LoVo (cell line): ENCODE data around the gene DDX49.
"Not testable (repeated sequence)": the region's sequence is repeated elsewhere in the genome, so short reads cannot be mapped to it uniquely, and the experiment has no call there.

Source experiments
- DNase-seq: peaks from one replicate; pipeline ENCODE4 v3.0.0-alpha.2; 2016; ENCODE audit warnings: low spot score

The DDX49 gene

GRCh38 chr19:18942692-18943091, 23.2 kb downstream of the DDX49 start:
- DNase-seq: no peak

GRCh38 chr19:18943465-18943864, 23.9 kb downstream of the DDX49 start:
- DNase-seq: no peak

GRCh38 chr19:18945297-18945696, 25.8 kb downstream of the DDX49 start:
- no peak for DNase-seq

- no peak for DNase-seq
These were observed 26.8 kb downstream of the DDX49 start for GRCh38 chr19:18946335-18946734.

- no peak for DNase-seq
These were observed 27.4 kb downstream of the DDX49 start for GRCh38 chr19:18946918-18947317.

GRCh38 chr19:18948075-18948975, 28.8 kb downstream of the DDX49 start:
- no peak for DNase-seq

- no peak for DNase-seq
These were observed 29.5 kb downstream of the DDX49 start for GRCh38 chr19:18948976-18949356.

GRCh38 chr19:18949858-18950257, 30.3 kb downstream of the DDX49 start:
- no peak for DNase-seq

- DNase-seq: no peak
These were observed 32.3 kb downstream of the DDX49 start for GRCh38 chr19:18951721-18952281.

GRCh38 chr19:18952364-18953003, 33.0 kb downstream of the DDX49 start:
- not testable (repeated sequence) for DNase-seq

GRCh38 chr19:18954094-18954493, 34.6 kb downstream of the DDX49 start:
- no peak for DNase-seq

- no peak for DNase-seq
These were observed 35.5 kb downstream of the DDX49 start for GRCh38 chr19:18955042-18955441.

GRCh38 chr19:18960370-18960769, 40.9 kb downstream of the DDX49 start:
- no peak for DNase-seq

- DNase-seq: no peak
These were observed 42.5 kb downstream of the DDX49 start for GRCh38 chr19:18961767-18962620.

- DNase-seq: no peak
These were observed 44.6 kb downstream of the DDX49 start for GRCh38 chr19:18964121-18964520.

GRCh38 chr19:18966307-18966706, 46.8 kb downstream of the DDX49 start:
- DNase-seq: no peak

GRCh38 chr19:18967358-18968146, 48.0 kb downstream of the DDX49 start:
- DNase-seq: no peak

GRCh38 chr19:18969931-18970659, 50.6 kb downstream of the DDX49 start:
- DNase-seq: no peak

- no peak for DNase-seq
These were observed 52.8 kb downstream of the DDX49 start for GRCh38 chr19:18972301-18972811.

- no peak for DNase-seq
These were observed 53.3 kb downstream of the DDX49 start for GRCh38 chr19:18972851-18973250.
